ENCODE results near the gene SPRYD4.
"Not testable (repeated sequence)": the region's sequence is repeated elsewhere in the genome, so short reads cannot be mapped to it uniquely, and the experiment has no call there.

Gene SPRYD4

GRCh38 chr12:56488041-56488955, 19.9 kb downstream of the SPRYD4 start, which contains the start of gene GLS2:
TSS of gene GLS2 (minus strand) at chr12:56488161. CDS start at chr12:56488118, 43 bp downstream.
- H3K4me3 ChIP-seq (ENCODE audit: low read depth, low read length): peak within 1 kb of the TSS; percentile 50
- TF ChIP-seq, protein P1, sequence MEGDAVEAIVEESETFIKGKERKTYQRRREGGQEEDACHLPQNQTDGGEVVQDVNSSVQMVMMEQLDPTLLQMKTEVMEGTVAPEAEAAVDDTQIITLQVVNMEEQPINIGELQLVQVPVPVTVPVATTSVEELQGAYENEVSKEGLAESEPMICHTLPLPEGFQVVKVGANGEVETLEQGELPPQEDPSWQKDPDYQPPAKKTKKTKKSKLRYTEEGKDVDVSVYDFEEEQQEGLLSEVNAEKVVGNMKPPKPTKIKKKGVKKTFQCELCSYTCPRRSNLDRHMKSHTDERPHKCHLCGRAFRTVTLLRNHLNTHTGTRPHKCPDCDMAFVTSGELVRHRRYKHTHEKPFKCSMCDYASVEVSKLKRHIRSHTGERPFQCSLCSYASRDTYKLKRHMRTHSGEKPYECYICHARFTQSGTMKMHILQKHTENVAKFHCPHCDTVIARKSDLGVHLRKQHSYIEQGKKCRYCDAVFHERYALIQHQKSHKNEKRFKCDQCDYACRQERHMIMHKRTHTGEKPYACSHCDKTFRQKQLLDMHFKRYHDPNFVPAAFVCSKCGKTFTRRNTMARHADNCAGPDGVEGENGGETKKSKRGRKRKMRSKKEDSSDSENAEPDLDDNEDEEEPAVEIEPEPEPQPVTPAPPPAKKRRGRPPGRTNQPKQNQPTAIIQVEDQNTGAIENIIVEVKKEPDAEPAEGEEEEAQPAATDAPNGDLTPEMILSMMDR (IDR thresholded peaks at IDR 0.05; ENCODE audit: borderline replicate concordance, insufficient read depth, low read depth, low read length): no peak

DNA sequence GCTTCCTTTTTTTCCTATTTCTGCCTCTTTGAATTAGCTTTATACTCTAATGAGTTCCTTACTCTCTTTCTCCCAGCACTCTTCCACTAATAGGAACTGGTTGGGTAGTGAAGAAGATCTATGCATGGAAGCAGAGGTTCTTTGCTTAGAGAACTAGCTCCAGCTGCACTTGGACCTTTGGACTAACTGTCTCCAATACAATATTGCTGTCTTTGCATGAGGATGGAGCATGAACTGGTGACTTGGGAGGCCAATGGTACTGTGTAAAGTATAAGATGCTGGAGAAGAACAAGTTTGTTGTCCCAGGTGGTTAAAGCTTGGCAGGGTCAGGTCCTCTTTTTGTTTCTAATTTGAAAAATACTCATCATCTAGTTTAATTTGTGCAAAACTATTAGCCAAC, 22.0 kb downstream of the SPRYD4 start:
- TF ChIP-seq, protein P1 (IDR thresholded peaks at IDR 0.05; ENCODE audit: borderline replicate concordance, insufficient read depth, low read depth, low read length): no peak
- H3K4me3 ChIP-seq (ENCODE audit: low read depth, low read length): no peak overlapping the region

DNA sequence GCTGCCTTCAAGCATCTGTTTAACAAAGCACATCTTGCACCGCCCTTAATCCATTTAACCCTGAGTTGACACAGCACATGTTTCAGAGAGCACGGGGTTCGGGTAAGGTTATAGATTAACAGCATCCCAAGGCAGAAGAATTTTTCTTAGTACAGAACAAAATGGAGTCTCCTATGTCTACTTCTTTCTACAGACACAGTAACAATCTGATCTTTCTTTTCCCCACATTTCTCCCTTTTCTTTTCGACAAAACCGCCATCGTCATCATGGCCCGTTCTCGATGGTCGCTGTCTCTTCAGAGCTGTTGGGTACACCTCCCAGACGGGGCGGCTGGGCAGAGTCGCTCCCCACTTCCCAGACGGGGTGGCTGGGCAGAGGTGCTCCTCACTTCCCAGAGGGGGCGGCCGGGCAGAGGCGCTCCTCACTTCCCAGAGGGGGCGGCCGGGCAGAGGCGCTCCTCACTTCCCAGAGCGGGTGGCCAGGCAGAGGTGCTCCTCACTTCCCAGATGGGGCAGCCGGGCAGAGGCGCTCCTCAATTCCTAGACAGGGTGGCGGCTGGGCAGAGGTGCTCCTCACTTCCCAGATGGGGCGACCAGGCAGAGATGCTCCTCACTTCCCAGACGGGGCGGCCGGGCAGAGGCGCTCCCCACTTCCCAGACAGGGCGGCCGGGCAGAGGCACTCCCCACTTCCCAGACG, 25.2 kb downstream of the SPRYD4 start:
- H3K4me3 ChIP-seq (ENCODE audit: low read depth, low read length): not testable (repeated sequence)

- not testable (repeated sequence) for H3K4me3 ChIP-seq (ENCODE audit: low read depth, low read length)
These were observed 25.7 kb downstream of the SPRYD4 start for GRCh38 chr12:56494106-56494415.

GRCh38 chr12:56494481-56494880, 26.1 kb downstream of the SPRYD4 start:
- not testable (repeated sequence) for H3K4me3 ChIP-seq (ENCODE audit: low read depth, low read length)

GRCh38 chr12:56496704-56497103, 28.3 kb downstream of the SPRYD4 start:
- TF ChIP-seq, protein P1 (IDR thresholded peaks at IDR 0.05; ENCODE audit: borderline replicate concordance, insufficient read depth, low read depth, low read length): peak; percentile 51; the same call in 1 of the 2 replicates
- H3K4me3 ChIP-seq (ENCODE audit: low read depth, low read length): not testable (repeated sequence)

DNA sequence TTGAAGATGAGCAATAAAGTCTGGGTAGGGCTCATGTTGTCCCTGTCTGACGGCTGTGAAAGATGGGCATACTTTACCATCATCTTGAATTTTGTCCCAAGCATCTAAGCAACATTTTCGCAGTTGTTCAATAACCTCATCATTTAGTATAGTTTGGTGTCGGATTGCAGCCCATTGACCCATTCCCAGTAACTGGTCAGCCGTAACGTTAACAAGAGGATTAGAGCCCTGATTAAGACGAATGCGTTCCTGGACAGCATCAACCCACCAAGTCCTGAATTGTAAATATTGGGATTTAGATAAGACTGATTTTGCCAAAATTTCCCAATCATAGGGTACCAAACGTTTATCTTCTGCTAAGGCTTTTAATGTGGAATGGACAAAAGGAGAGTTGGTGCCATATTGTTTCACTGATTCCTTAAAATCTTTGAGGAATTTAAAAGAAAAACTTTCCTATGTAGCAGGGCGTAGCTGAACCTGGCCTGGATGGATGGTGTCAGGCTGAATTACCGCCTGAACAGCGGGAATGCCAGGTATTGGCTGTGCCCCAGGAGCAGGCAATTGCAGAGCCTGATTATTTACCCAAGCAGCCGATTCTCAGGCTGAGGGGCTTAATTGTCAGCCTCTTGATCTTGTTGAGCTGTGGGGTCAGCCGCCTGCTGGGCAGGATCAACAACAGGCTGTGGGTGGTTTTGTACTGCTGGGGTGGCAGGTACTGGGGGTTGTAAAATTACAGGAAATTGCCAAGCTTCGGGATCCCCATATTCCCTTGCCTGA, 29.9 kb downstream of the SPRYD4 start:
- not testable (repeated sequence) for H3K4me3 ChIP-seq (ENCODE audit: low read depth, low read length)

- not testable (repeated sequence) for H3K4me3 ChIP-seq (ENCODE audit: low read depth, low read length)
These were observed 31.1 kb downstream of the SPRYD4 start for GRCh38 chr12:56499452-56499851.

DNA sequence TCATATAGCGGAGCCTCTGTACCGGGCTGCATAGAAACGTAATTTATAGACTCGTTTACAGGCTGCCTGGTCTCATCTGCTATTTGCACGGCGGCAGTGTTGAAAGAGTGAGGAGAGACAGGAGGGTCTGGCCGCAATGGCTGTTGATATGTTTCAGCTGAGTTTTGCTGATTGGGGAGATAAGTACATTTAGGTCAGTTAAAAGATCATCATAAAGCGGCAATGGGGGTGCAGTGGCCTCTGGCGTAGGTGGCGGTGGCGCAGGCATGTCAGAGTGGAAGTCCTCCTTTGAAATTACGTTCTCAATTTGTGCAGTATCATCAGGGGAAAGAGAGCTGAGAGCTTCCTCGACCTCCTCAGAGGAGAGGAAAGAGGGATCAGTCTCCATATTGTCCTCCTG, 31.5 kb downstream of the SPRYD4 start:
- H3K4me3 ChIP-seq (ENCODE audit: low read depth, low read length): not testable (repeated sequence)

GRCh38 chr12:56510786-56511185, 42.4 kb downstream of the SPRYD4 start:
- no peak overlapping the region for H3K4me3 ChIP-seq (ENCODE audit: low read depth, low read length)
- TF ChIP-seq, protein P1 (IDR thresholded peaks at IDR 0.05; ENCODE audit: borderline replicate concordance, insufficient read depth, low read depth, low read length): no peak

DNA sequence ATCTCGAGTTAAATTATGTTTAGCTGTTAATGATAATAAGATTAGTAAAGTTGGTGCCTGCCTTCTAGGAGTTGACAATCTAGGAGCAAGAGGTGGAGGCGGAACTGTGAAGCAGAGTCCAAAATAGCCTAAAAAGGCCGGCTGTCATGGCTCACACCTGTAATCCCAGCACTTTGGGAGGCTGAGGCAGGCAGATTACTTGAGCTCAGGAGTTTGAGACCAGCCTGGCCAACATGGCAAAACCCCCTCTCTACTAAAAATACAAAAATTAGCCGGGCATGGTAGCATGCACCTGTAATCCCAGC, 45.6 kb downstream of the SPRYD4 start:
- H3K4me3 ChIP-seq (ENCODE audit: low read depth, low read length): not testable (repeated sequence)

All from GM12875 (cell line).